ENCODE results near the gene COL4A3. TPM values are rescaled to one million over a fixed set of nuclear protein-coding genes. Genes with fewer than 3 reads are reported as not detected.

The COL4A3 gene
- total RNA-seq, 1 donor from 2014 or later = 0.34 TPM

DNA sequence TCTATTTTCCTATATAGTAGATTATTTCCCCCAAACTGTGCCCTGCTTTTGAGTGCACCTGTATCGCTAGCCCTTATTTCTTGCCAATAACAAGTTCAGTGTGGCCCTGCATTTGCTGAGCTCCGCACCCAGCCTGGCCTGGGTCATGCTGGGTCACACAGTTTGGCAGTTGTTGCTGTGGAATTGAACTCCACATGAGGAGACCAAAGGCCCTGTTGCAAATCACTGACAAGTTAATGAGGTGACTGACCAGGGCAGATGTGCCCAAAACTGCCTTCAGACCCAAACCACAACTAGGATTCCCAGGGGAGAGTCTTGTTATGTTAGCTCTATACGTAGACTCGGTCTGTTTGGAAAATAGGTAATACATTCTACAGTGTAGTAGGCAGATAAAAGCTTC is 31.4 kb upstream of the COL4A3 start:
- Mint-ChIP-seq H3K9me3 (ENCODE audit: low read depth) (no peaks in the 10 kb centered on the region), H3K27ac (no peak overlapping the region), H3K27me3 (peaks cover 15% of the 10 kb centered on the region), H3K36me3 (ENCODE audit: insufficient read depth) (no peaks in the 10 kb centered on the region), H3K4me1 (ENCODE audit: low read depth) (no peaks in the 10 kb centered on the region), H3K4me3 (ENCODE audit: low read depth) (no peak overlapping the region)
- TF ChIP-seq, protein P1, sequence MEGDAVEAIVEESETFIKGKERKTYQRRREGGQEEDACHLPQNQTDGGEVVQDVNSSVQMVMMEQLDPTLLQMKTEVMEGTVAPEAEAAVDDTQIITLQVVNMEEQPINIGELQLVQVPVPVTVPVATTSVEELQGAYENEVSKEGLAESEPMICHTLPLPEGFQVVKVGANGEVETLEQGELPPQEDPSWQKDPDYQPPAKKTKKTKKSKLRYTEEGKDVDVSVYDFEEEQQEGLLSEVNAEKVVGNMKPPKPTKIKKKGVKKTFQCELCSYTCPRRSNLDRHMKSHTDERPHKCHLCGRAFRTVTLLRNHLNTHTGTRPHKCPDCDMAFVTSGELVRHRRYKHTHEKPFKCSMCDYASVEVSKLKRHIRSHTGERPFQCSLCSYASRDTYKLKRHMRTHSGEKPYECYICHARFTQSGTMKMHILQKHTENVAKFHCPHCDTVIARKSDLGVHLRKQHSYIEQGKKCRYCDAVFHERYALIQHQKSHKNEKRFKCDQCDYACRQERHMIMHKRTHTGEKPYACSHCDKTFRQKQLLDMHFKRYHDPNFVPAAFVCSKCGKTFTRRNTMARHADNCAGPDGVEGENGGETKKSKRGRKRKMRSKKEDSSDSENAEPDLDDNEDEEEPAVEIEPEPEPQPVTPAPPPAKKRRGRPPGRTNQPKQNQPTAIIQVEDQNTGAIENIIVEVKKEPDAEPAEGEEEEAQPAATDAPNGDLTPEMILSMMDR (IDR thresholded peaks at IDR 0.05; ENCODE audit: unreplicated experiment) = no peak
- no peak for DNase-seq (ENCODE audit: low spot score, unreplicated experiment)

- Mint-ChIP-seq H3K27ac (no peak overlapping the region), H3K9me3 (ENCODE audit: low read depth) (no peaks in the 10 kb centered on the region), H3K27me3 (peaks cover 5% of the 10 kb centered on the region), H3K36me3 (ENCODE audit: insufficient read depth) (no peaks in the 10 kb centered on the region), H3K4me1 (ENCODE audit: low read depth) (no peaks in the 10 kb centered on the region), H3K4me3 (ENCODE audit: low read depth) (no peak overlapping the region)
- no peak for DNase-seq (ENCODE audit: low spot score, unreplicated experiment)
- TF ChIP-seq, protein P1 (IDR thresholded peaks at IDR 0.05; ENCODE audit: unreplicated experiment) = no peak
Measured at GRCh38 chr2:227134591-227134990, 29.8 kb upstream of the COL4A3 start.

- no peaks in the 10 kb centered on the region for H3K4me1 Mint-ChIP-seq (ENCODE audit: low read depth)
- DNase-seq (ENCODE audit: low spot score, unreplicated experiment) = no peak
- H3K4me3 Mint-ChIP-seq (ENCODE audit: low read depth) = no peak overlapping the region
- no peaks in the 10 kb centered on the region for H3K9me3 Mint-ChIP-seq (ENCODE audit: low read depth)
- H3K27me3 Mint-ChIP-seq = no peaks in the 10 kb centered on the region
- no peaks in the 10 kb centered on the region for H3K36me3 Mint-ChIP-seq (ENCODE audit: insufficient read depth)
- no peak overlapping the region for H3K27ac Mint-ChIP-seq
- TF ChIP-seq, protein P1 (IDR thresholded peaks at IDR 0.05; ENCODE audit: unreplicated experiment) = no peak
Measured at GRCh38 chr2:227141301-227141700, 23.1 kb upstream of the COL4A3 start.

DNA sequence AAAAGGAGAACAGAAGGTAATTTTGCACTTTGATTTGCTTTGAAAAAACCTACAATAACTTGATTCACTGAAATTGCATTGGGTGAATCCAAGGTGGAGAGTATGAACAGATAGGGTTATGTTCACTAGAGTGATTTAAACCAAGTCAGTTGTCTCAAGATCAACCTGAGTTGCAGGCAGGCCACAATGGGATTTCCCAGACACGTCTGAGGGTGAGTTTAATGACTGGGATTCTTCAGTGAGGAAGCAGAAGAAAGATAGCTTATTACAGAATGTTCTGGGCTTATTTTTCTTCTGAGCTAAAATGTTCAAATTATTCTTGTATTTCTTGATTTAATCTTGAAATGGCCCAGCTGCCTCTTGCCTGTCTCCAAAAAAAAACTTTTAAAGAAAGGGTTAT is 20.5 kb upstream of the COL4A3 start:
- H3K4me3 Mint-ChIP-seq (ENCODE audit: low read depth) = no peak overlapping the region
- H3K27me3 Mint-ChIP-seq = no peaks in the 10 kb centered on the region
- TF ChIP-seq, protein P1 (IDR thresholded peaks at IDR 0.05; ENCODE audit: unreplicated experiment) = no peak
- H3K36me3 Mint-ChIP-seq (ENCODE audit: insufficient read depth) = no peaks in the 10 kb centered on the region
- H3K4me1 Mint-ChIP-seq (ENCODE audit: low read depth) = no peaks in the 10 kb centered on the region
- no peaks in the 10 kb centered on the region for H3K9me3 Mint-ChIP-seq (ENCODE audit: low read depth)
- H3K27ac Mint-ChIP-seq = no peak overlapping the region
- no peak for DNase-seq (ENCODE audit: low spot score, unreplicated experiment)

GRCh38 chr2:227146456-227146855 is 18.0 kb upstream of the COL4A3 start:
- Mint-ChIP-seq H3K27me3 (no peaks in the 10 kb centered on the region), H3K9me3 (ENCODE audit: low read depth) (no peaks in the 10 kb centered on the region), H3K27ac (no peak overlapping the region), H3K4me1 (ENCODE audit: low read depth) (no peaks in the 10 kb centered on the region), H3K36me3 (ENCODE audit: insufficient read depth) (no peaks in the 10 kb centered on the region), H3K4me3 (ENCODE audit: low read depth) (no peak overlapping the region)
- TF ChIP-seq, protein P1 (IDR thresholded peaks at IDR 0.05; ENCODE audit: unreplicated experiment) = no peak
- DNase-seq (ENCODE audit: low spot score, unreplicated experiment) = no peak
